Inflammatory macrophage treated with lipopolysaccharide for 1 hour (primary cell): Measurements from ENCODE around the gene MAML3.

Source experiments
- DNase-seq, 2 donors: peaks; one replicate each; pipeline ENCODE4 v3.0.0-alpha.2; 2020 to 2022

The MAML3 gene

GRCh38 chr4:139986689-139987501 lies 167.1 kb downstream of the MAML3 start:
- DNase-seq, result no peak

- no peak for DNase-seq
These were observed 167.9 kb downstream of the MAML3 start for GRCh38 chr4:139986106-139986505.

DNA sequence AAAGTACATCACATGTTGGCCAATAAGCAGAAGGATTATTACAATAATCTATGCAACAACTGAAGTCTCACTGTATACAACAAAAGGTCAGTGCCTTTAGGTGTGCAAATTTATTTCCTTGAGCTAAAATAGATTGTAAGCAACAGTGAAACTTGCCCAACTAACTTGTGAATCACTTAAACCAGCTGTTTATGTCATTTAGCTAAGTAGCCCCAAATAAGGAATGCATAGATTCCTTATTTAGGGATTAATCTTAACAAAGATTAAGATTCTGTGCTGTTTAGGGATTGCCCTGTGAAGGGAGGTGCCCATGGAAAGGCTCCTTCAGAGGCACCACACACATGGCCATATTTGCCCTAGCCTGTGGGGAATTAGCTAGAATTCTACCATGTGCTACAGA lies 168.6 kb downstream of the MAML3 start:
- DNase-seq, result no peak

DNA sequence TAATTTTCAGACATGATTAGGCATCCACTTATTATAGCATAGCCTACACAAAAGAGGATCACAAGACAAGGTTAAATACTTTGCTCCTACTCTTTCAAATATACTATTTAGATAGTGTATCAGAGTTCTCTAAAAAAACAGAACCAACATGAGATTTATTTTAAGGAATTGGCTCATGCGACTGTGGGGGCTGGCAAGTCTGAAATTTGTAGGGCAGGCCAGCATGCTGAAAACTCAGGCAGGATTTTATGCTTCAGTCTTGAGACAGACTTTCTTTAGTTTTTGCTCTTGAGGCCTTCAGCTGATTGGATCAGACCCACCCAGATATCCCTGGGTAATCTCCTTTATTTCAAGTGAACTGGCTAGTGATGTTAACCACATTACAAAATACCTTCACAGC lies 169.5 kb downstream of the MAML3 start:
- peak; percentile 51 to 72 for DNase-seq

DNA sequence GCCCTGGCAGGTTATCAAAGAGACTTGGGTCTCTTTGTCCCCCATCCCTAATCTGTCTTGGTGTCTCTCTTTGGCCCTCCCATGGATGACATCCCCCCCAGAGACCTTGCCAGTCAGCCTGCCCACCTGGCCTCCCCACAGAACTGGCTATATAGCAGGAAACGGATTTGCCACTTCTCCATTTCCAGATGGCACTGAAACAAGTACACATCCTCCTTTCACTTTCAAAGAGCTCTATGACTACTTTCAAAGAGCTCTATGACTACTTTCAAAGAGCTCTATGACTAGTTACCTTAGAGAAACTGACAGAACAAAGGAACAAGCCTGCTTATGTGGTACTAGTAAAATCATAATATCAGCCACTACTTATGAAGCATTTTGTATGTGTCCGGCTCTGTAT lies 175.3 kb downstream of the MAML3 start:
- DNase-seq, result peak; percentile 55

- no peak for DNase-seq
These were observed 176.0 kb downstream of the MAML3 start for GRCh38 chr4:139977838-139978609.

GRCh38 chr4:139975830-139976272 lies 178.1 kb downstream of the MAML3 start:
- DNase-seq, result peak; percentile 78 to 85

- no peak for DNase-seq
These were observed 180.4 kb downstream of the MAML3 start for GRCh38 chr4:139973616-139974015.

DNA sequence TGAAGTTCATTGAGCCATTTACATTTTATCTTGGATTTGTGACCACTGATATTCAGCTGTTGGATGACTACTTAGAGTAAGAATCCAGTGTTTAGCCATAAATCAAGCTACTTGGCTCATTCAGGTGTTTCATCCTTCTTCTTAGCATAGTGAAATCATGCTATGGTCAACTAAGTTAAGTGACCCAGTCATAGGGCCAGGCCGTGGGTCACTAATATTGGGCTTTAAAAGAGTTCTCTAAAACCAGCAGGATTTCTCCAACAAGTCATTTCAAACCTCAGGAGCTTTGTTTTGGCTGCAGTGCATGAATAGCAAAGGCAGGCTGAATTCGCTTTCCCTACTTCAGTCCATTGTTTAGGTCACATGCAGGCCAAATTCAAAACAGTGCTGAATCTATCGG lies 181.0 kb downstream of the MAML3 start:
- DNase-seq, result no peak

- DNase-seq, result no peak
These were observed 181.7 kb downstream of the MAML3 start for GRCh38 chr4:139972305-139972704.

GRCh38 chr4:139971111-139971510 lies 182.9 kb downstream of the MAML3 start:
- no peak for DNase-seq

- no peak for DNase-seq
These were observed 184.2 kb downstream of the MAML3 start for GRCh38 chr4:139969635-139970266.

- no peak for DNase-seq
These were observed 185.2 kb downstream of the MAML3 start for GRCh38 chr4:139968831-139969230.

- DNase-seq, result no peak
These were observed 187.6 kb downstream of the MAML3 start for GRCh38 chr4:139966383-139966782.

DNA sequence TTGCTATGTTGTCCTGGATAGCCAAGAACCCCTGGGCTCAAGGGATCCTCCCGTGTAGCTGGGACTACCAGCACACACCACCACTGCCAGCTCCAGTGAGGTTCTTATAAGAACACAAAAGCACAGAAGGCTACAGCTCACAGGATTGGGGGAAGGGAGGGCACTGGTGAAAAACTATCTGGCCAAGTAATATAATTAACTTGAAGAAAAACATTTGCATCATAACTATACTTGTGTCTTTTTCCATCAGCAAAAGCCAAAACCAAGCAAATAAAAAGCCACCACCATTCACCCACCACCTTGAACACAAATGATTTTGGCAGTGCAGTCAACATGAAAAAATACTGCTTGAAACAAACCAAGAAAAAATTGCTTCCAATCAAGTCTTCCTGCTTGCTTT lies 188.2 kb downstream of the MAML3 start:
- no peak for DNase-seq

- DNase-seq, result no peak
These were observed 190.3 kb downstream of the MAML3 start for GRCh38 chr4:139963708-139964107.

- DNase-seq, result no peak
These were observed 191.8 kb downstream of the MAML3 start for GRCh38 chr4:139962130-139962684.

GRCh38 chr4:139961344-139961946 lies 192.5 kb downstream of the MAML3 start:
- peak in 1 of 2 donors; percentile 28 for DNase-seq

- DNase-seq, result no peak
These were observed 194.6 kb downstream of the MAML3 start for GRCh38 chr4:139959396-139959795.

DNA sequence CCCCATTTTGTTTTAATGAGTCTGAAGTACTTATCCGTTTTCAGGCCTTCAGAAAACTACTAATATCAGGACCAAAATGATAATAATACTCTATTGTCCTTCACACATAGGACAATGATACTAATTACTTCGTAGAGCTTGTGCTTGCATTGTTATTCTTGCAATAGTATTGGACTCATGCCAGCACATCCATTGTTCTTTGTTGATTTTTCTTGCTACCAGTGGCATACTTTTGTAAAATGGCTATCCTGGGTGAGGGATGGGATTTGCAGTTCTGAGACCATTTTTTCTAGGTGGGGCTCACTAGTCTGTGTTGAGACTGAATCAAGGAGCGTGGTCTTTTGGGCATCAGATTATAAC lies 195.3 kb downstream of the MAML3 start:
- DNase-seq, result no peak

- DNase-seq, result no peak
These were observed 195.8 kb downstream of the MAML3 start for GRCh38 chr4:139957986-139958738.

DNA sequence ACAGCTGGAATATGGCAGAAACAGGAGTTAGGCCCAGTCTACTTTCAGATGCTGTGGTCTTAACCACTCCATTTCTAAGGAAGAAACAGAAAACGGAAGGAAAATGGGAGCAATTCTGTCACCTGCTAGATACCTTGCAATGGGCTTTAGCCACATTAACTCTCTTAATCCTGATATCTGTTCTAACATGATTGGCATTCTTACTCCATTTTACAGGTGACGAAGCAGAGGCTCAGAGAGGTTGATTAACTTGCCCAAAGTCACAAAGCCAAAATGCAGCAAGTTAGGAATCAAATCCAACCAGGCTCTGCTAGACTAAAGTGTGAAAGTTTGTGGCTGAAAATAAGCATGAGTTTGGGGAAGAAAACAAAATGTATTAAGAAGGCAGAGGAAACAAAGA lies 196.9 kb downstream of the MAML3 start:
- no peak for DNase-seq
